NCI-H128 (cell line): ENCODE results near the gene EPYC.

Experiments used
- DNase-seq: peaks from one replicate; lab custom pipeline; 2025; ENCODE audit not compliant: unreplicated experiment; lab: John Stamatoyannopoulos, UW

EPYC gene

GRCh38 chr12:90915353-90915752, 89.4 kb downstream of the EPYC start:
- no peak for DNase-seq
